Glomerular endothelial cell (primary cell): ENCODE measurements around the gene IKZF4. TPM values are rescaled to one million over a fixed set of nuclear protein-coding genes. Genes with fewer than 3 reads are reported as not detected.

ENCODE experiments used
- DNase-seq: peaks from one replicate; pipeline ENCODE4 v3.0.0-alpha.2; 2011; ENCODE audit warnings: low read depth, low spot score; ENCODE audit errors: extremely low read depth
- total RNA-seq: library from RNA; depleted of rRNA; stranded (reverse); fragments of >200 nt; gene quantifications from 2 replicates; pipeline ENCODE4 v1.2.3, GENCODE V29; 2015

IKZF4 gene
- total RNA-seq, 1 donor from 2014 or later: 1.8 TPM

DNA sequence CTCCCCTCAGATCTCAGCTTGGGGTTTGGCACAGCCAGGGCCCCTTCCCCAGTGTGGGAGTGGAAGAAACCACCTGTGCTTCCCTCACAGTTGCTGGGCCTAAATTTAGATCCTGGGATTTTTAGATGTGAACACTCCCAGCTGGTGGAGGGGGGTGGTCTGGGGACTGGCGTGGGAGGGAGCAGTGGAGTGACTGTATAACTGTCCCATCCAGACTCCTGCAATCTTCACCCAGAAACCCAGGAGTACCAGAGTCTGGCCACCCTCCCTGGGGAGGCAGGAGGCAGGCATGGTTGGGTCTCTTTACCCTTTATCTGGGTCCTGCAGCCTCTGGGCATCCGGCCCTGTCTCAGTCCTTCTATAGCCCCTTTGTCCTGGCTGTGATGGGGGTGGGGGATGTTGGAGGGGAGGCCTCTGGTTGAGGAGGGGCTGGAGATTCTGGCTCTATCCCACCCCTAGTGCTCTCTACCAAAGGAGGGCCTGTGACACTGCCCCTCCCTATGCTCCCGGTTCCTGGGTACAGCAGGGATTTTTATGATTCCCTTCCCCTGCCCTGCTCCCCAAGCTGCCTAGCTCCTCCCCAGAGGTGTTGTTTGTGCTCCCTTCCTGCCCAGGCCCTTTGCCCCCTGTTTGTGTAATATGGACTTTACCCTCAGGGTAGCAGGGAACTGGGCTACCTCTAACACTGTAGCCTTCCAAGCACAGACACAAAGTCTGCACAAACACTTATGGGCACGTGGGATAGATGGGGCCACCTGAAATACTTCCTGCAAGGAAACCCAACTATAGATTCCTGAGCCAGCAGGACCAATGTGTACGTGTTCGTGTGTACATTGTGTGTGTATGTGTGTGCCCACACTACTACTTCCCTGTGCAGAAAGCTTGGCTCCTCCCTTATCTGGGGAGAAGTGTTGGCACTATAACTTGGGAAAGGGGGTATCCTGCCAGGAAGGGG lies 60.8 kb downstream of the IKZF4 start:
- no peak for DNase-seq

DNA sequence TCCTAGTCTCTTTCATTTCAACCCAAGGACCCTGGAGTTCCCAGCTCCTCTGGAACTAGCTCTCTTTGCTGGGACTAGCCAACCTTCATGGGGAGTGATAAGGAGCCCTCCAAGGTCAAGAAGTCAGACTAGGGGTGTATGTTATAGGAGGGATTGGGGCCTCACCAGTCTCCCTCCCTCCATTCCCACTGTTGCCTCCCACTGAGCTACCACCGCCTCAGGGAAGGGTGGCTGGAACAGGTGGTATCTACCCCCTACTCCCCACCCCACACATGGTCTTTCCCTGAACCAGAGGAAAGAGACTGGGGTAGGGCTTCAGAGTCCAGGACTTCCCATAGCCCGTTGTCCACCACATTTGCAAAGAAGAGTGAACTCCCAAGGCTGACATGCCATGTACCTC lies 61.5 kb downstream of the IKZF4 start:
- no peak for DNase-seq

DNA sequence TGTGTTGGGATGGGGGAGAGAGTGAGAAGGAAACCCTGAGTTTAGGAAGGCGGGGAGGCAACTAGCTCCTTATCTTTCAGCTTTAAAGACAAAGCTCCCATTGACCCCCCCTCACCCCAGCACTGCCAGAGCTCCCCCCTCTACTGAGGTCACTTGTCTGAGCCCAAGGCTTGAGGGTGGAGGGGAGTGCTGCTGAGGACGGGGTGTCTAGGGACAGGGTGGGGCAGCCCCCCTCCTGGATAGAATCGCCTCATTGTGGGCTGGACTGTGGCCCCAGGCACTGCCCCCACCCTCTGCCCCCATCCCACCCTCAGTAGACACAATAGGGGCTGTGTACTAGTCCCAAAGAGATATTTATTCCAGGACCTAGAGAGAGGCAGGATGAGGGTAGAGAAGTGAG lies 62.1 kb downstream of the IKZF4 start:
- DNase-seq: no peak

DNA sequence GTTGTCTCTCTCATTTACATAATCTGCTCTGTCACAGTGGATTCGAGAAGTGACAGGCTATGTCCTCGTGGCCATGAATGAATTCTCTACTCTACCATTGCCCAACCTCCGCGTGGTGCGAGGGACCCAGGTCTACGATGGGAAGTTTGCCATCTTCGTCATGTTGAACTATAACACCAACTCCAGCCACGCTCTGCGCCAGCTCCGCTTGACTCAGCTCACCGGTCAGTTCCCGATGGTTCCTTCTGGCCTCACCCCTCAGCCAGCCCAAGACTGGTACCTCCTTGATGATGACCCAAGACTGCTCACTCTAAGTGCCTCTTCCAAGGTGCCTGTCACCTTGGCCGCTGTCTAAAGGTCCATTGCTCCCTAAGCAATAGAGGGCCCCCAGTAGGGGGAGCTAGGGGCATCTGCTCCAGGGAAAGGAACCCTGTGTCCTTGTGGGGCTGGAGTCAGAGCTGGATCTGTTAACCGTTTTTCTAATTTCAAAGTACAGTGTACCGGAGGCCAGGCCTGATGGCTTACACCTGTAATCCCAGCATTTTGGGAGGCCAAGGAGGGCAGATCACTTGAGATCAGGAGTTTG lies 64.2 kb downstream of the IKZF4 start:
- no peak for DNase-seq

DNA sequence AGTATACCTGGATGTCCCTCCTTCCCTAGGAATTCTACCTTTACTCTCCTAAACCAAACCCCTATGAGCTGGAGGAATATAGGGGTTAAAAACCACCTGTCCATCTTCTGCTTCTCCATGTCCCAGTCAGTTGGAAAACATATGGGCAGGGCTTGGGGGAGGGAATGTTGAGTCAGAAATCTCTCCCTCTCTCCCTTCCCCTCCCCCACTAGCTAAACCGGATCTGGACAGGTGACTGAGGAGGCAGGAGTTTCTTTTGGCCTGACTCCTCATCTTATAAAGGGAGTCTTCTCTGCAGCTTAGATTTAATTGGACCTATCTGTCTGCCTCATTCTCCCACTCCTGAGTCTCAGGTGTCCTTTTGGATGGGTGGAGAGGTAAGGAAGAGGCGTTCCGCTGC lies 65.3 kb downstream of the IKZF4 start:
- DNase-seq: no peak

DNA sequence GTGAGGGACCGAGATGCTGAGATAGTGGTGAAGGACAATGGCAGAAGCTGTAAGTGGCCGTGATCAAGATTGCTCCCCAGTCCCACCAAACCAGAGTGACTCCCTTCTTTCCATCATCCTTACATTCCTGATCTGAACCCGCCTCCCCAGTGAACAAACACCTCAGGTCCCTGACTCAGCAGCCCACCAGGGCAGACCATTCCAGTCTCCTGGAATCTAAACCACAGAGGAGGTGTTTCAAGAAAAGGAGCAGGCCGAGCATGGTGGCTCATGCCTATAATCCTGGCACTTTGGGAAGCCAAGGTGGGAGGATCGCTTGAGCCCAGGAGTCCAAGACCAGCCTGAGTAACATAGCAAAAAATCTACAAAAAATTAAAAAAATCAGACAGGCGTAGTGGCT lies 65.8 kb downstream of the IKZF4 start:
- no peak for DNase-seq

DNA sequence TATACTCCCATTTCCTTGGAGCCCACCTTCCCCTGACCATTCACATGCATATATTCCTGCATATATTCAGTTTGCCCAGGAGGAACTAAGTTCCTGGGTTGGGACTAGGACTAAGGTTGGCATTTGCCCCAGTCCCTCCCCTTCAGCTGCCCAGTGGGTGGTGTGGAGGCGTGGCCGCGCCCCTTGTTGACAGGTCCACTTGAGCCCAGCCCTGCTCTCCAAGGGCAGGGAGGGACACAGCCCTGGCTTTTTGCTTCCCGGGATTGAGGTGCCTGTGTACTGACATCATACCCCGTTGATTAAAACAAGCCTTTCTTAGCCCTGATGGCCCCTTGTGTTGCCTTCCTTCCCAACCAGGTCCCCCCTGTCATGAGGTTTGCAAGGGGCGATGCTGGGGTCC lies 66.4 kb downstream of the IKZF4 start:
- DNase-seq: no peak

Other genes starting within 250 kb of the IKZF4 start
- gene SARNP, start 203.3 kb upstream of the IKZF4 start, total RNA-seq: 94.4 and 103 TPM in 2 replicates
- gene ORMDL2, start 203.0 kb upstream of the IKZF4 start, total RNA-seq: 22.9 and 31.3 TPM in 2 replicates
- 25.1 and 43.9 TPM in 2 replicates for gene DNAJC14, start 191.5 kb upstream of the IKZF4 start, total RNA-seq
- gene MMP19, start 178.1 kb upstream of the IKZF4 start, total RNA-seq: 0.99 and 5.6 TPM in 2 replicates
- gene PYM1, start 93.1 kb upstream of the IKZF4 start, total RNA-seq: 31.8 and 35.8 TPM in 2 replicates
- 49.8 and 53.7 TPM in 2 replicates for gene DGKA, start 89.9 kb upstream of the IKZF4 start, total RNA-seq
- gene PMEL, start 55.0 kb upstream of the IKZF4 start, total RNA-seq: 0.58 and 1.1 TPM in 2 replicates
- 20.2 and 28.4 TPM in 2 replicates for gene CDK2, start 54.2 kb upstream of the IKZF4 start, total RNA-seq
- 76.2 and 88.7 TPM in 2 replicates for gene RAB5B, start 47.0 kb upstream of the IKZF4 start, total RNA-seq
- gene SUOX, start 23.8 kb upstream of the IKZF4 start, total RNA-seq: 13.3 and 14.3 TPM in 2 replicates
- 956 and 971 TPM in 2 replicates for gene RPS26, start 20.9 kb downstream of the IKZF4 start, total RNA-seq
- 0.53 TPM in 1 of 2 replicates, not detected in the other for gene ERBB3, start 59.1 kb downstream of the IKZF4 start, total RNA-seq
- 113 and 125 TPM in 2 replicates for gene PA2G4, start 83.5 kb downstream of the IKZF4 start, total RNA-seq
- gene RPL41, start 95.6 kb downstream of the IKZF4 start, total RNA-seq: 1,895 and 2,713 TPM in 2 replicates
- 3.0 and 4.1 TPM in 2 replicates for gene ZC3H10, start 97.2 kb downstream of the IKZF4 start, total RNA-seq
- gene ESYT1, start 107.2 kb downstream of the IKZF4 start, total RNA-seq: 269 and 275 TPM in 2 replicates
- 103 and 104 TPM in 2 replicates for gene MYL6B, start 131.5 kb downstream of the IKZF4 start, total RNA-seq
- gene MYL6, start 137.3 kb downstream of the IKZF4 start, total RNA-seq: 2,948 and 3,870 TPM in 2 replicates
- 51.1 and 78.9 TPM in 2 replicates for gene SMARCC2, start 168.4 kb downstream of the IKZF4 start, total RNA-seq
- 40.5 and 41.5 TPM in 2 replicates for gene RNF41, start 200.9 kb downstream of the IKZF4 start, total RNA-seq
- gene NABP2, start 203.3 kb downstream of the IKZF4 start, total RNA-seq: 26.7 and 33.5 TPM in 2 replicates
- gene SLC39A5, start 209.0 kb downstream of the IKZF4 start, total RNA-seq: not detected in 2 replicates
- gene ANKRD52, start 237.3 kb downstream of the IKZF4 start, total RNA-seq: 34.4 and 55.6 TPM in 2 replicates
- 9.2 and 15.9 TPM in 2 replicates for gene COQ10A, start 245.9 kb downstream of the IKZF4 start, total RNA-seq